IPS-15b (cell line): ENCODE data around the gene ATRX.
"Not testable (repeated sequence)": the region's sequence is repeated elsewhere in the genome, so short reads cannot be mapped to it uniquely, and the experiment has no call there.

Experiments used
- H3K27me3 ChIP-seq: one replicate; pipeline ENCODE4 v1.6.1; 2013; ENCODE audit warnings: low read length; ENCODE audit not compliant: control insufficient read depth, insufficient read depth
- H3K36me3 ChIP-seq: one replicate; pipeline ENCODE4 v1.6.1; 2013; ENCODE audit warnings: low read length; ENCODE audit not compliant: control insufficient read depth, insufficient read depth
- H3K4me1 ChIP-seq: one replicate; pipeline ENCODE4 v1.6.1; 2013; ENCODE audit warnings: mild to moderate bottlenecking, low read length; ENCODE audit not compliant: control insufficient read depth, insufficient read depth
- H3K4me3 ChIP-seq: one replicate; pipeline ENCODE4 v1.5.1; 2013; ENCODE audit warnings: low read depth, low read length
- H3K9ac ChIP-seq: one replicate; pipeline ENCODE4 v1.6.1; 2013; ENCODE audit warnings: low read depth, mild to moderate bottlenecking, low read length
- H3K9me3 ChIP-seq: one replicate; pipeline ENCODE4 v1.6.1; 2013; ENCODE audit warnings: mild to moderate bottlenecking, low read length; ENCODE audit not compliant: control insufficient read depth, insufficient read depth

Gene ATRX

GRCh38 chrX:77723681-77724080 lies 62.3 kb downstream of the ATRX start:
- Histone ChIP-seq H3K27me3 (no peaks in the 10 kb centered on the region), H3K4me1 (no peaks in the 10 kb centered on the region), H3K9me3 (no peaks in the 10 kb centered on the region), H3K36me3 (no peaks in the 10 kb centered on the region), H3K4me3 (no peak overlapping the region), H3K9ac (no peak overlapping the region)

GRCh38 chrX:77719388-77719787 lies 66.6 kb downstream of the ATRX start:
- Histone ChIP-seq H3K4me3 (no peak overlapping the region), H3K27me3 (no peaks in the 10 kb centered on the region), H3K9ac (no peak overlapping the region), H3K36me3 (no peaks in the 10 kb centered on the region), H3K9me3 (no peaks in the 10 kb centered on the region), H3K4me1 (no peaks in the 10 kb centered on the region)

- no peaks in the 10 kb centered on the region for H3K27me3 ChIP-seq
- H3K9me3 ChIP-seq, result no peaks in the 10 kb centered on the region
- peaks cover 4% of the 10 kb centered on the region for H3K36me3 ChIP-seq
- no peak overlapping the region for H3K4me3 ChIP-seq
- H3K9ac ChIP-seq, result no peak overlapping the region
- H3K4me1 ChIP-seq, result no peaks in the 10 kb centered on the region
Observed at GRCh38 chrX:77704881-77705280, 81.1 kb downstream of the ATRX start.

- H3K27me3 ChIP-seq, result no peaks in the 10 kb centered on the region
- H3K4me3 ChIP-seq, result no peak overlapping the region
- H3K4me1 ChIP-seq, result no peaks in the 10 kb centered on the region
- no peak overlapping the region for H3K9ac ChIP-seq
- H3K9me3 ChIP-seq, result no peaks in the 10 kb centered on the region
- H3K36me3 ChIP-seq, result no peaks in the 10 kb centered on the region
Observed at GRCh38 chrX:77698242-77698641, 87.8 kb downstream of the ATRX start.

GRCh38 chrX:77694491-77694890 lies 91.5 kb downstream of the ATRX start:
- no peak overlapping the region for H3K4me3 ChIP-seq
- H3K27me3 ChIP-seq, result no peaks in the 10 kb centered on the region
- no peaks in the 10 kb centered on the region for H3K36me3 ChIP-seq
- no peak overlapping the region for H3K9ac ChIP-seq
- H3K9me3 ChIP-seq, result no peaks in the 10 kb centered on the region
- H3K4me1 ChIP-seq, result no peaks in the 10 kb centered on the region

- Histone ChIP-seq H3K4me1 (no peaks in the 10 kb centered on the region), H3K9me3 (no peaks in the 10 kb centered on the region), H3K27me3 (no peaks in the 10 kb centered on the region), H3K36me3 (no peaks in the 10 kb centered on the region), H3K4me3 (no peak overlapping the region), H3K9ac (no peak overlapping the region)
Observed at GRCh38 chrX:77693594-77693993, 92.4 kb downstream of the ATRX start.

- no peak overlapping the region for H3K4me3 ChIP-seq
- H3K36me3 ChIP-seq, result no peaks in the 10 kb centered on the region
- H3K9ac ChIP-seq, result no peak overlapping the region
- H3K27me3 ChIP-seq, result no peaks in the 10 kb centered on the region
- H3K4me1 ChIP-seq, result no peaks in the 10 kb centered on the region
- no peaks in the 10 kb centered on the region for H3K9me3 ChIP-seq
Observed at GRCh38 chrX:77691916-77692315, 94.1 kb downstream of the ATRX start.

GRCh38 chrX:77689376-77689775 lies 96.6 kb downstream of the ATRX start:
- no peak overlapping the region for H3K9ac ChIP-seq

GRCh38 chrX:77685683-77686082 lies 100.3 kb downstream of the ATRX start:
- not testable (repeated sequence) for H3K9me3 ChIP-seq, H3K4me1 ChIP-seq, H3K27me3 ChIP-seq, H3K9ac ChIP-seq, H3K36me3 ChIP-seq, H3K4me3 ChIP-seq

More at GRCh38 chrX:77689376-77689775, 96.6 kb downstream of the ATRX start:
- Histone ChIP-seq H3K36me3 (no peaks in the 10 kb centered on the region), H3K4me1 (no peaks in the 10 kb centered on the region), H3K4me3 (no peak overlapping the region), H3K27me3 (no peaks in the 10 kb centered on the region), H3K9me3 (no peaks in the 10 kb centered on the region)

GRCh38 chrX:77679144-77679543 lies 106.9 kb downstream of the ATRX start:
- H3K36me3 ChIP-seq, result no peaks in the 10 kb centered on the region
- no peak overlapping the region for H3K9ac ChIP-seq
- no peaks in the 10 kb centered on the region for H3K27me3 ChIP-seq
- no peaks in the 10 kb centered on the region for H3K4me1 ChIP-seq
- no peak overlapping the region for H3K4me3 ChIP-seq
- no peaks in the 10 kb centered on the region for H3K9me3 ChIP-seq

GRCh38 chrX:77675986-77676385 lies 110.0 kb downstream of the ATRX start:
- H3K9ac ChIP-seq, result no peak overlapping the region
- no peaks in the 10 kb centered on the region for H3K27me3 ChIP-seq
- H3K36me3 ChIP-seq, result no peaks in the 10 kb centered on the region

GRCh38 chrX:77668391-77669237 lies 117.4 kb downstream of the ATRX start:
- no peak overlapping the region for H3K4me3 ChIP-seq
- H3K9me3 ChIP-seq, result no peaks in the 10 kb centered on the region
- no peaks in the 10 kb centered on the region for H3K4me1 ChIP-seq
- H3K36me3 ChIP-seq, result peaks cover 3% of the 10 kb centered on the region
- no peaks in the 10 kb centered on the region for H3K27me3 ChIP-seq
- no peak overlapping the region for H3K9ac ChIP-seq

More at GRCh38 chrX:77675986-77676385, 110.0 kb downstream of the ATRX start:
- Histone ChIP-seq H3K9me3 (no peaks in the 10 kb centered on the region), H3K4me1 (no peaks in the 10 kb centered on the region), H3K4me3 (no peak overlapping the region)
